ENCODE measurements around the gene XKR7. TPM values are rescaled to one million over a fixed set of nuclear protein-coding genes. Genes with fewer than 3 reads are reported as not detected.

XKR7 gene
- total and polyA plus RNA-seq, 2 donors (not counting 1 experiment from before 2014, with no cell fraction given): 0.05 to 0.12 TPM

GRCh38 chr20:32010101-32010500 is 42.1 kb downstream of the XKR7 start, which contains the start of gene CCM2L:
CCM2L (plus strand) TSS chr20:32010438; CDS start chr20:32010455, 17 bp downstream.
- Histone ChIP-seq H2AFZ (ENCODE audit: insufficient read depth, low read depth, low read length, poor library complexity, severe bottlenecking) (no peak within 1 kb of the TSS), H4K20me1 (ENCODE audit: control insufficient read depth, insufficient read depth, low read length, poor library complexity, severe bottlenecking) (no peaks in the 10 kb centered on the region), H3K27ac (ENCODE audit: low read length in 2 of 2) (no peak within 1 kb of the TSS), H3K4me2 (replicated peaks; ENCODE audit: low read depth, low read length, poor library complexity, severe bottlenecking) (no peak within 1 kb of the TSS), H3K79me2 (ENCODE audit: control insufficient read depth, insufficient read depth, low read length) (no peaks in the 10 kb centered on the region), H3K4me1 (ENCODE audit: control insufficient read depth in 2 of 2, insufficient read depth in 2 of 2, low read length in 2 of 2) (no peaks in the 10 kb centered on the region), H3K9me3 (ENCODE audit: control extremely low read depth in 1 of 3, control insufficient read depth in 2 of 3, insufficient read depth in 1 of 3, low read length in 2 of 3) (no peaks in the 10 kb centered on the region), H3K4me3 (ENCODE audit: control extremely low read depth in 1 of 5, extremely low read depth in 1 of 5, insufficient read depth in 1 of 5, low read depth in 2 of 5, low read length in 4 of 5) (no peak within 1 kb of the TSS), H3K36me3 (replicated peaks in 1 of 2; ENCODE audit: control extremely low read depth in 1 of 2, control insufficient read depth in 1 of 2, extremely low read depth in 1 of 2, insufficient read depth in 2 of 2, low read length in 1 of 2) (no peaks in the 10 kb centered on the region), H3K9ac (ENCODE audit: low read length) (no peak within 1 kb of the TSS), H3K27me3 (replicated peaks in 1 of 4; ENCODE audit: control extremely low read depth in 1 of 4, control insufficient read depth in 3 of 4, insufficient read depth in 4 of 4, low read length in 3 of 4) (peaks cover 0 to 12% (median 1%) of the 10 kb centered on the region in 4 experiments)
- Mint-ChIP-seq H3K27me3 (peaks cover 31% of the 10 kb centered on the region), H3K4me3 (no peak within 1 kb of the TSS), H3K27ac (no peak within 1 kb of the TSS), H3K9me3 (ENCODE audit: insufficient read depth) (no peaks in the 10 kb centered on the region), H3K4me1 (no peaks in the 10 kb centered on the region)
- DNase-seq (no peak), ATAC-seq (ENCODE audit: low read depth) (no peak)
- intact Hi-C loops (cut with micrococcal nuclease): no loop called here
- WGBS (ENCODE audit: insufficient coverage): 70% methylated on average over 2 of the region's 2 CpGs
- CTCF ChIA-PET: no interaction called here
- TF ChIP-seq, protein P1, sequence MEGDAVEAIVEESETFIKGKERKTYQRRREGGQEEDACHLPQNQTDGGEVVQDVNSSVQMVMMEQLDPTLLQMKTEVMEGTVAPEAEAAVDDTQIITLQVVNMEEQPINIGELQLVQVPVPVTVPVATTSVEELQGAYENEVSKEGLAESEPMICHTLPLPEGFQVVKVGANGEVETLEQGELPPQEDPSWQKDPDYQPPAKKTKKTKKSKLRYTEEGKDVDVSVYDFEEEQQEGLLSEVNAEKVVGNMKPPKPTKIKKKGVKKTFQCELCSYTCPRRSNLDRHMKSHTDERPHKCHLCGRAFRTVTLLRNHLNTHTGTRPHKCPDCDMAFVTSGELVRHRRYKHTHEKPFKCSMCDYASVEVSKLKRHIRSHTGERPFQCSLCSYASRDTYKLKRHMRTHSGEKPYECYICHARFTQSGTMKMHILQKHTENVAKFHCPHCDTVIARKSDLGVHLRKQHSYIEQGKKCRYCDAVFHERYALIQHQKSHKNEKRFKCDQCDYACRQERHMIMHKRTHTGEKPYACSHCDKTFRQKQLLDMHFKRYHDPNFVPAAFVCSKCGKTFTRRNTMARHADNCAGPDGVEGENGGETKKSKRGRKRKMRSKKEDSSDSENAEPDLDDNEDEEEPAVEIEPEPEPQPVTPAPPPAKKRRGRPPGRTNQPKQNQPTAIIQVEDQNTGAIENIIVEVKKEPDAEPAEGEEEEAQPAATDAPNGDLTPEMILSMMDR (IDR thresholded peaks at IDR 0.05): no peak
- TF ChIP-seq EZH2 (IDR thresholded peaks at IDR 0.05; ENCODE audit: borderline replicate concordance, insufficient read depth, low read depth, low read length, poor library complexity, severe bottlenecking): no peak
- POLR2A ChIA-PET: no interaction called here

DNA sequence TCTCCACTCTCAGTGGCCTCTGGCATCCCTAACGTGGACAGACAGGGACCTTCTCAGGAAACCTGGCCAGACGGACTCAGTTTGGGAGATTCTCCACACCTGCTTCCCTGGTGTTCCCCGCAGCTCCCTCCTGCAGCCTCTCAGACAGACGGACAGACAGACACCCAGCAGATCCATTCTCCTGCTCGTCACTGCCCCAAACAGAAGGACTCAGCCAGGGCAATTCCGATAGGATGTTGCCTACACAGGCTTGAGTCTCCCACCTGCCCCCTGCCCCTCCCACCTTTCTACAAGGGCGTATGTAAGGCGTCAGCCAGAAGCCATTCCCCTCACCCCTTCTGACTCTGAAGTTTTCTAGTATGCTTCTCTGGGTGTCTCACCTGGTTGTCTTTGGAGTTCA is 42.7 kb downstream of the XKR7 start:
- Mint-ChIP-seq H3K9me3 (ENCODE audit: insufficient read depth) (no peaks in the 10 kb centered on the region), H3K4me3 (no peak overlapping the region), H3K27ac (no peak overlapping the region), H3K4me1 (no peaks in the 10 kb centered on the region), H3K27me3 (peaks cover 37% of the 10 kb centered on the region)
- no peak for DNase-seq
- H3K9ac ChIP-seq (ENCODE audit: low read length): no peak overlapping the region
- TF ChIP-seq, protein P1 (IDR thresholded peaks at IDR 0.05): no peak
- TF ChIP-seq EZH2 (IDR thresholded peaks at IDR 0.05; ENCODE audit: borderline replicate concordance, insufficient read depth, low read depth, low read length, poor library complexity, severe bottlenecking): no peak
- no peaks in the 10 kb centered on the region for H3K4me1 ChIP-seq (ENCODE audit: control insufficient read depth in 2 of 2, insufficient read depth in 2 of 2, low read length in 2 of 2)
- no peaks in the 10 kb centered on the region for H3K9me3 ChIP-seq (ENCODE audit: control extremely low read depth in 1 of 3, control insufficient read depth in 2 of 3, insufficient read depth in 1 of 3, low read length in 2 of 3)
- H3K36me3 ChIP-seq (replicated peaks in 1 of 2; ENCODE audit: control extremely low read depth in 1 of 2, control insufficient read depth in 1 of 2, extremely low read depth in 1 of 2, insufficient read depth in 2 of 2, low read length in 1 of 2): no peaks in the 10 kb centered on the region
- ChIA-PET CTCF (no interaction called here), POLR2A (no interaction called here)
- intact Hi-C loops (cut with micrococcal nuclease): no loop called here
- 95% methylated on average over 6 of the region's 8 CpGs for WGBS (ENCODE audit: insufficient coverage)
- H3K4me3 ChIP-seq (ENCODE audit: control extremely low read depth in 1 of 5, extremely low read depth in 1 of 5, insufficient read depth in 1 of 5, low read depth in 2 of 5, low read length in 4 of 5): no peak overlapping the region
- H3K27ac ChIP-seq (ENCODE audit: low read length in 2 of 2): no peak overlapping the region
- H3K79me2 ChIP-seq (ENCODE audit: control insufficient read depth, insufficient read depth, low read length): no peaks in the 10 kb centered on the region
- no peak overlapping the region for H3K4me2 ChIP-seq (replicated peaks; ENCODE audit: low read depth, low read length, poor library complexity, severe bottlenecking)
- no peak for ATAC-seq (ENCODE audit: low read depth)
- no peaks in the 10 kb centered on the region for H4K20me1 ChIP-seq (ENCODE audit: control insufficient read depth, insufficient read depth, low read length, poor library complexity, severe bottlenecking)
- H2AFZ ChIP-seq (ENCODE audit: insufficient read depth, low read depth, low read length, poor library complexity, severe bottlenecking): no peak overlapping the region
- peaks cover 0 to 17% (median 3%) of the 10 kb centered on the region in 4 experiments for H3K27me3 ChIP-seq (replicated peaks in 1 of 4; ENCODE audit: control extremely low read depth in 1 of 4, control insufficient read depth in 3 of 4, insufficient read depth in 4 of 4, low read length in 3 of 4)

Measured in B cell (primary cell).